ENCODE results near the gene DNAJB12. TPM values are rescaled to one million over a fixed set of nuclear protein-coding genes. Genes with fewer than 3 reads are reported as not detected.

Gene DNAJB12
- total RNA-seq, 3 donors from 2014 or later: 37.0 to 38.9 (median 37.7) TPM

DNA sequence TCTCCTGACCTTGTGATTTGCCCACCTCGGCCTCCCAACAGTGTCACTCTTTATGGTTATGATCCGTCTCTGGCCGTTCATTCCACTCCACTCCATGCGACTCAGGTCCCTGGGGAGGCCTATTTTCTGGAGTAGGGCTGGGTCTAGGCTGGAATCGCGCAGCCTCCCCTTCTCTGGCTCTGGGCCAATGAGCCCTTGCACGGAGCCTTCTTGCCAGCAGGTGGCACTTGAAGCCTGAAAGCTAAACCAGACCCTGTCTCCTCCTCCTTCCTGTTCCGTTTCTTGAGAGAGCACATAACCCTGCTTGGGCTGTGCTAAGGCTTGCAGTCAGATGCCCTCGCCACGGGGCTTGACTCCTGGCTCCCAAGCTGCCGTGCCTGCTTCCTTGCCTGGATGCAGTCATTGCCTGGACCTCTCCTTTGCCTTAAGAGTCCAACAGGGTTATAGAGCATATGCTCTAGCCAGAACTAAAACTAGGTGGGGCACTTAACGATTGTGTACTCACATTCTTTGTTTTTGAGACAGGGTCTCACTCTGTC lies 9.6 kb upstream of the DNAJB12 start:
- intact Hi-C loops (cut with DNase I, micrococcal nuclease): loop anchor here (10.0 kb wide), 1 partner anchor 470 kb away; no protein-coding TSS in a partner anchor
- ATAC-seq (peak; percentile 99), DNase-seq (peak; percentile 82 to 94 (median 90))
- Histone ChIP-seq H3K9me3 (no peaks in the 10 kb centered on the region), H3K36me3 (ENCODE audit: low read depth) (no peaks in the 10 kb centered on the region), H3K4me3 (no peak overlapping the region), H3K4me1 (ENCODE audit: low read depth) (peaks cover 6% of the 10 kb centered on the region)
- TF ChIP-seq, protein P1, sequence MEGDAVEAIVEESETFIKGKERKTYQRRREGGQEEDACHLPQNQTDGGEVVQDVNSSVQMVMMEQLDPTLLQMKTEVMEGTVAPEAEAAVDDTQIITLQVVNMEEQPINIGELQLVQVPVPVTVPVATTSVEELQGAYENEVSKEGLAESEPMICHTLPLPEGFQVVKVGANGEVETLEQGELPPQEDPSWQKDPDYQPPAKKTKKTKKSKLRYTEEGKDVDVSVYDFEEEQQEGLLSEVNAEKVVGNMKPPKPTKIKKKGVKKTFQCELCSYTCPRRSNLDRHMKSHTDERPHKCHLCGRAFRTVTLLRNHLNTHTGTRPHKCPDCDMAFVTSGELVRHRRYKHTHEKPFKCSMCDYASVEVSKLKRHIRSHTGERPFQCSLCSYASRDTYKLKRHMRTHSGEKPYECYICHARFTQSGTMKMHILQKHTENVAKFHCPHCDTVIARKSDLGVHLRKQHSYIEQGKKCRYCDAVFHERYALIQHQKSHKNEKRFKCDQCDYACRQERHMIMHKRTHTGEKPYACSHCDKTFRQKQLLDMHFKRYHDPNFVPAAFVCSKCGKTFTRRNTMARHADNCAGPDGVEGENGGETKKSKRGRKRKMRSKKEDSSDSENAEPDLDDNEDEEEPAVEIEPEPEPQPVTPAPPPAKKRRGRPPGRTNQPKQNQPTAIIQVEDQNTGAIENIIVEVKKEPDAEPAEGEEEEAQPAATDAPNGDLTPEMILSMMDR (IDR thresholded peaks at IDR 0.05): peak; percentile 76

DNA sequence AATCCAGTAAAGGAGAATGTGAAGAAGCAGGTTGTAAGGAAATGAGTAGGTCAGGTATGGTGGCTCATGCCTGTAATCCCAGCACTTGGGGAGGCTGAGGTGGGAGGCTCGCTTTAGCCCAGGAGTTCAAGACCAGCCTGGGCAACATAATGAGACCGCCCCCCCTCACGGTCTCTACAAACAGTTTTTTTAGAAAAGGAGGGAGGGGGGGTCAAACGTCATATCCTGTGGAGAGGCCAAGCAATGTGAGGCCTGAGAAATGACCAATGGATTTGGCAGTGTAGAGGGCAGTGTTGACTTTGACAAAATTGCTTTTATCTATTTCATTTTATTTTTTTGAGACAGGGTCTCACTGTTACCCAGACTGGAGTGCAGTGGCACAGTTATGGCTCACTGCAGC lies 2.3 kb upstream of the DNAJB12 start:
- intact Hi-C loops (cut with DNase I, micrococcal nuclease): no loop called here
- no peak for DNase-seq
- Histone ChIP-seq H3K9me3 (no peaks in the 10 kb centered on the region), H3K36me3 (ENCODE audit: low read depth) (no peaks in the 10 kb centered on the region), H3K4me3 (no peak overlapping the region), H3K4me1 (ENCODE audit: low read depth) (peaks cover 17% of the 10 kb centered on the region)
- TF ChIP-seq, protein P1 (IDR thresholded peaks at IDR 0.05): no peak
- no peak for ATAC-seq

DNA sequence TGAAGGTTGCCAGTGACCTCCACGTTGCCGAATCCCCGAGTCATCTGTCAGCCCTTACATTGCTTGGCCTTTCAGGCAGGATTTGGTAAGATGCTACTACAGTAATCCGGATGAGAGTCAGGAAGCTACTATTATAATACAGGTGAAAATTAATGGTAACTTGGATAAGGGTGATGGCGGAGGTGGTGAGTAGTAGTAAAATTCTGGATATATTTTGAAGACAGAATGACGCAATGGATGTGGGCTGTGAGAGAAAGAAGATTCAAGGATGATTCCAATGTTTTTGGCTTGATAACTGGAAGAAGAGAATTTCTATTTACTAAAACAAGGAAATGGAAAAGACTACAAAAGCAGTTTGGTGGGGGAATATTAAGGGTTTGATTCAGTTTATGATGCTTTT lies 1.4 kb upstream of the DNAJB12 start:
- Histone ChIP-seq H3K4me3 (no peak overlapping the region), H3K9me3 (no peaks in the 10 kb centered on the region), H3K4me1 (ENCODE audit: low read depth) (peaks cover 17% of the 10 kb centered on the region), H3K36me3 (ENCODE audit: low read depth) (no peaks in the 10 kb centered on the region)
- intact Hi-C loops (cut with DNase I, micrococcal nuclease): no loop called here
- TF ChIP-seq, protein P1 (IDR thresholded peaks at IDR 0.05): no peak
- DNase-seq: no peak
- no peak for ATAC-seq

DNA sequence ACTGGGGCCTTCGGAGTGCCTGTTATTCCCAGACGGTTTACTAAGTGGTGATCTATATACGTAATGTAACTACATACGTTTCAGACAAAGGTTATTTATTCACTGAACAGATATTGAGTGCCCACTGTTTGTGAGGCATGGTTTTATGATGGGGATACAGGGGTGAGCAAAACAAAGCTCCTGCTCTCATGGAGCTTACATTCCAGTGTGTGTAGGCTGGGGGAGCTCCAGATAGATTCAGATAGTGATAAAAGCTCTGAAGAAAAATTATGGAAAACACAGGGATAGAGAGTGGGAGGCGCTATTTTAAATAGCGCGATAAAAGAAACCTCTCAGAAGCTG lies 466 bp upstream of the DNAJB12 start:
- Histone ChIP-seq H3K9me3 (no peaks in the 10 kb centered on the region), H3K4me1 (ENCODE audit: low read depth) (peaks cover 17% of the 10 kb centered on the region), H3K4me3 (peak overlapping the region; percentile 77), H3K36me3 (ENCODE audit: low read depth) (no peaks in the 10 kb centered on the region)
- no peak for ATAC-seq
- intact Hi-C loops (cut with DNase I, micrococcal nuclease): no loop called here
- TF ChIP-seq, protein P1 (IDR thresholded peaks at IDR 0.05): no peak
- DNase-seq: no peak

DNA sequence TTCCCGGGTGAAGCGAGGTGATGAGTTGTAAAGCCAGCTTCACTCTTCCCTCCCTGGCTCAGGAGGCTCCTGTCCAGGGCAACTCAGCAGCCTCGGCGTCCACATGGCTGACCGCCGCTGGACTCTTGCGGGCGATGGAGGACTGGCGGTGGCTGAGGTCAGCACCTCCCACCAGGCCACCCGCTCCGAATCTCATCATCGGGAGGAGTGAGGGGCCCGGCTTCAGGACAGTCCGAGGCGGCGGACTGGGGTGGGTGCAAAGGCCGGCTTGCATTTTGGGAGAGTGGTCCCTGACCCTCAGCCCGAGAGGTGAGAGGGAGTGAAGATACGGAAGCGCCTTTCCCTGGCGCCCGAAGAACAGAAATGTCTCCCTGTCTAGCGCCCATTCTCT lies 759 bp downstream of the DNAJB12 start:
- TF ChIP-seq, protein P1 (IDR thresholded peaks at IDR 0.05): no peak
- intact Hi-C loops (cut with DNase I, micrococcal nuclease): no loop called here
- ATAC-seq: peak; percentile 2
- Histone ChIP-seq H3K9me3 (no peaks in the 10 kb centered on the region), H3K36me3 (ENCODE audit: low read depth) (no peaks in the 10 kb centered on the region), H3K4me3 (peak overlapping the region; percentile 77), H3K4me1 (ENCODE audit: low read depth) (peaks cover 17% of the 10 kb centered on the region)
- peak in 1 of 3 donors; percentile 58 for DNase-seq

All from mucosa of descending colon (tissue), 3 donors.